Heart left ventricle (tissue), 16 donors: ENCODE measurements around the gene C7orf25. TPM values are rescaled to one million over a fixed set of nuclear protein-coding genes. Genes with fewer than 3 reads are reported as not detected.

ENCODE experiments used
- ATAC-seq, 4 donors: fragments of 200-7000 bp; cut with Tn5 transposase; one replicate each; pipeline ENCODE4 v1.9.1; 2020 to 2022; ENCODE audit warnings: moderate library complexity in 4 of 4, mild to moderate bottlenecking in 3 of 4, moderate number of reproducible peaks in 1 of 4
- DNase-seq, 5 donors: peaks; one replicate each; pipeline ENCODE4 v3.0.0-alpha.2; 2020
- H3K27ac ChIP-seq, 12 donors: fragments of 200-600 bp; sonication (generic) in 4 of 12; one replicate each; pipeline versions ENCODE4 v1.5.0 to v1.8.0; 2016 to 2022; ENCODE audit warnings: mild to moderate bottlenecking in 2 of 12
- H3K27me3 ChIP-seq, 9 donors: fragments of 200-600 bp; sonication (generic) in 2 of 9; one replicate each; pipeline versions ENCODE4 v1.5.1 to v1.8.0; 2016 to 2022; ENCODE audit warnings: mild to moderate bottlenecking in 3 of 9
- H3K36me3 ChIP-seq, 9 donors: fragments of 200-600 bp; sonication (generic) in 2 of 9; one replicate each; pipeline versions ENCODE4 v1.5.0 to v1.8.0; 2018 to 2022; ENCODE audit warnings: mild to moderate bottlenecking in 2 of 9
- H3K4me1 ChIP-seq, 12 donors: fragments of 200-600 bp; sonication (generic) in 4 of 12; one replicate each; pipeline versions ENCODE4 v1.5.0 to v1.8.0; 2016 to 2022; ENCODE audit warnings: mild to moderate bottlenecking in 3 of 12
- H3K4me3 ChIP-seq, 12 donors: fragments of 200-600 bp; sonication (generic) in 4 of 12; one replicate each; pipeline versions ENCODE4 v1.5.0 to v1.8.0; 2017 to 2022; ENCODE audit warnings: mild to moderate bottlenecking in 9 of 12, moderate library complexity in 4 of 12
- H3K9me3 ChIP-seq, 12 donors: fragments of 200-600 bp; sonication (generic) in 4 of 12; one replicate each; pipeline versions ENCODE4 v1.5.0 to v1.8.0; 2016 to 2022; ENCODE audit warnings: mild to moderate bottlenecking in 1 of 12
- CTCF ChIP-seq, 12 donors: fragments of 200-600 bp; sonication (generic) in 4 of 12; IDR thresholded peaks; one replicate each; pipeline versions ENCODE4 v1.5.0 to v1.8.0; 2018 to 2022; ENCODE audit warnings: antibody characterized with exemption in 12 of 12, mild to moderate bottlenecking in 5 of 12
- POLR2A ChIP-seq, 2 donors: fragments of 450-650 bp; IDR thresholded peaks; one replicate each; pipeline ENCODE4 v1.6.1; 2017; ENCODE audit warnings: antibody characterized with exemption in 2 of 2, mild to moderate bottlenecking in 2 of 2, moderate library complexity in 2 of 2
- WGBS, 4 donors: extraction: QIAGEN DNeasy Blood & Tissue Kit in 2 of 4; methylation state at CpG; one replicate each; pipeline versions ENCODE4 v1.1.5 to v1.1.7; 2013 to 2018; 5-methylcytosine and 5-hydroxymethylcytosine counted together
- intact Hi-C, 10 donors: fragments of 100-400 bp; cut with DNase I; formaldehyde crosslinking; loops; one replicate each; pipeline versions ENCODE4 v1.11.1 to v1.14.2; 2022
- polyA plus RNA-seq, 2 donors: library from polyadenylated mRNA; stranded (reverse); fragments of 200-250 nt; gene quantifications; one replicate each; pipeline ENCODE4 v1.2.3, GENCODE V29; 2013
- total RNA-seq, 9 donors: library from RNA; depleted of rRNA in 2 of 9; stranded (reverse); fragments of >200 nt in 2 of 9; fragmentation: NEBNext Ultra II Directional in 3 of 9; extraction: Animal tissue kit (Norgen Biotek cat#: 25700) in 3 of 9; gene quantifications; one replicate each; pipeline versions ENCODE4 v1.1.0 to v1.2.4, GENCODE V29; 2016 to 2023
- donor health status: ischemic (EF 13 %, LVEDD 7.1; RV severe dilation, severe dysfunction).
- donor health status: healthy with polysubstance abuse.
- donor health status: DM: no; HTN: yes; CAD: no.
- donor health status: DM: no; HTN: no; CAD: no.
- donor health status: ischemic (EF 25% LVEDD 6.9; RV normal size, moderate dysfunction).
- donor health status: ischemic (EF 25% LVEDD 5.7; RV mildly dilated, moderate dysfunction).
- donor health status: healthy.
- donor health status: DM: yes; HTN: yes; CAD: no.
- donor health status: ischemic (EF 35%, LVEDD 5.7; RV mildly dilated, moderate dysfunction).
- donor health status: nonischemic (EF 11% LVEDD 7.7; RV severe dilation, severe dysfunction).
- donor health status: DM: yes; HTN: yes; CAD: no.
- donor health status: PGD.
- donor health status: ischemic (EF 29% LVEDD 5.4; RV normal size, mild dysfunction).
- donor health status: nonischemic (EF 23%, LVEDD 6.1; RV moderate dilation, normal function).

C7orf25 gene
- total and polyA plus RNA-seq, 11 donors, result 1.8 to 9.1 (median 4.9) TPM

- DNase-seq, result no peak
- ATAC-seq, result no peak
- Histone ChIP-seq H3K36me3 (no peaks in the 10 kb centered on the region), H3K27me3 (no peaks in the 10 kb centered on the region), H3K9me3 (peaks cover 0 to 12% (median 0%) of the 10 kb centered on the region in 12 donors), H3K27ac (no peak overlapping the region), H3K4me1 (peaks cover 0 to 6% (median 0%) of the 10 kb centered on the region in 12 donors), H3K4me3 (no peak overlapping the region)
- intact Hi-C loops, result no loop called here
- TF ChIP-seq CTCF (IDR thresholded peaks at IDR 0.05) (no peak), POLR2A (IDR thresholded peaks at IDR 0.05) (no peak)
- WGBS, 4 donors, result 75 to 88% (median 82%) methylated on average over 2 of the region's 2 CpGs
Measured at GRCh38 chr7:42959549-42959948, 47.7 kb upstream of the C7orf25 start.

GRCh38 chr7:42956062-42956461, 44.2 kb upstream of the C7orf25 start:
- H3K4me1 ChIP-seq, result no peaks in the 10 kb centered on the region
- no peak overlapping the region for H3K27ac ChIP-seq
- TF ChIP-seq CTCF (IDR thresholded peaks at IDR 0.05), result no peak
- no peak for TF ChIP-seq POLR2A (IDR thresholded peaks at IDR 0.05)
- peaks cover 0 to 12% (median 0%) of the 10 kb centered on the region in 12 donors for H3K9me3 ChIP-seq
- no peak for ATAC-seq
- no peak overlapping the region for H3K4me3 ChIP-seq
- H3K36me3 ChIP-seq, result no peaks in the 10 kb centered on the region
- H3K27me3 ChIP-seq, result no peaks in the 10 kb centered on the region
- DNase-seq, result no peak
- intact Hi-C loops, result no loop called here

GRCh38 chr7:42953994-42954393, 42.1 kb upstream of the C7orf25 start:
- H3K36me3 ChIP-seq, result no peaks in the 10 kb centered on the region
- no peak for ATAC-seq
- WGBS, 4 donors, result 85 to 88% (median 87%) methylated on average over 4 of the region's 4 CpGs

GRCh38 chr7:42952328-42952727, 40.5 kb upstream of the C7orf25 start:
- intact Hi-C loops, result no loop called here
- Histone ChIP-seq H3K36me3 (no peaks in the 10 kb centered on the region), H3K27ac (no peak overlapping the region), H3K4me1 (no peaks in the 10 kb centered on the region), H3K4me3 (no peak overlapping the region), H3K27me3 (no peaks in the 10 kb centered on the region), H3K9me3 (peaks cover 0 to 12% (median 0%) of the 10 kb centered on the region in 12 donors)
- WGBS, 4 donors, result 68 to 79% (median 72%) methylated on average over 4 of the region's 4 CpGs
- no peak for TF ChIP-seq CTCF (IDR thresholded peaks at IDR 0.05)
- TF ChIP-seq POLR2A (IDR thresholded peaks at IDR 0.05), result no peak
- ATAC-seq, result no peak
- no peak for DNase-seq

More at GRCh38 chr7:42953994-42954393, 42.1 kb upstream of the C7orf25 start:
- Histone ChIP-seq H3K27ac (no peak overlapping the region), H3K4me3 (no peak overlapping the region), H3K9me3 (peaks cover 0 to 12% (median 0%) of the 10 kb centered on the region in 12 donors), H3K4me1 (no peaks in the 10 kb centered on the region), H3K27me3 (no peaks in the 10 kb centered on the region)
- intact Hi-C loops, result no loop called here
- no peak for DNase-seq
- TF ChIP-seq CTCF (IDR thresholded peaks at IDR 0.05) (no peak), POLR2A (IDR thresholded peaks at IDR 0.05) (no peak)
